Subcutaneous preadipocyte (primary cell): ENCODE results near the gene TLE3. TPM values are rescaled to one million over a fixed set of nuclear protein-coding genes. Genes with fewer than 3 reads are reported as not detected.

Experiments used
- small RNA-seq: library from RNA; depleted of rRNA; stranded (forward); fragments of <200 nt; gene quantifications from one replicate; pipeline ENCODE3, GENCODE V24; 2012
- total RNA-seq: library from RNA; depleted of rRNA; stranded (reverse); fragments of >200 nt; gene quantifications from 2 replicates; pipeline ENCODE4 v1.2.3, GENCODE V29; 2012

Gene TLE3
- 29.0 and 32.5 TPM in 2 replicates for total RNA-seq

GRCh38 chr15:70097321-70098152 is at the start of gene TLE3:
TLE3 (minus strand) TSS chr15:70097917; CDS start chr15:70096798, 1,119 bp downstream.

Small RNAs within 50 kb of the gene (small RNA-seq; reads per million reads assigned to genes)
- 6.6 reads per million, percentile 94 among the genes with 10 or more reads in this experiment for gene MIR629
